CD4-positive, alpha-beta T cell treated with Interleukin-1 beta for 1 hour (primary cell): ENCODE data around the gene OSBPL7.

Experiments used
- DNase-seq, 2 donors: peaks; one replicate each; pipeline ENCODE4 v3.0.0-alpha.2; 2020 to 2022

The OSBPL7 gene

GRCh38 chr17:47757386-47757785, 64.2 kb downstream of the OSBPL7 start:
- no peak for DNase-seq
